H9 (cell line): ENCODE measurements around the gene INMT. TPM values are rescaled to one million over a fixed set of nuclear protein-coding genes. Genes with fewer than 3 reads are reported as not detected.
A peak's percentile ranks its signal among the peaks of the same experiment; 100 is the strongest.

ENCODE experiments used
- DNase-seq: peaks from one replicate; pipeline ENCODE4 v3.0.0-alpha.2; 2017
- H2AFZ ChIP-seq: one replicate; pipeline ENCODE4 v1.6.1; 2013; ENCODE audit warnings: mild to moderate bottlenecking, low read length, control low read depth, moderate library complexity
- H2AK5ac ChIP-seq: 2 replicates; pipeline ENCODE4 v1.6.1; 2013; ENCODE audit warnings: low read length, control low read depth, mixed read lengths; ENCODE audit not compliant: insufficient read length
- H2BK120ac ChIP-seq: one replicate; pipeline ENCODE4 v1.6.1; 2013; ENCODE audit warnings: low read depth, mild to moderate bottlenecking, low read length, control low read depth, inconsistent platforms; ENCODE audit not compliant: poor library complexity, severe bottlenecking
- H2BK12ac ChIP-seq: 2 replicates; pipeline ENCODE4 v1.6.1; 2013; ENCODE audit warnings: low read length, control low read depth, mixed read lengths, low read depth; ENCODE audit not compliant: insufficient read length
- H2BK15ac ChIP-seq: 2 replicates; pipeline ENCODE4 v1.6.1; 2013; ENCODE audit warnings: low read depth, low read length, control low read depth
- H2BK20ac ChIP-seq: one replicate; pipeline ENCODE4 v1.6.1; 2013; ENCODE audit warnings: low read depth, mild to moderate bottlenecking, low read length, control low read depth, inconsistent platforms; ENCODE audit not compliant: poor library complexity, severe bottlenecking
- H2BK5ac ChIP-seq: 2 replicates; pipeline ENCODE4 v1.6.1; 2013; ENCODE audit warnings: low read length, control low read depth, mixed read lengths; ENCODE audit not compliant: insufficient read length
- H3K14ac ChIP-seq: 2 replicates; pipeline ENCODE4 v1.6.1; 2013; ENCODE audit warnings: low read length, control low read depth; ENCODE audit not compliant: insufficient read depth
- H3K18ac ChIP-seq: 2 replicates; pipeline ENCODE4 v1.6.1; 2013; ENCODE audit warnings: low read depth, mild to moderate bottlenecking, mixed read lengths, low read length, control low read depth; ENCODE audit not compliant: insufficient read length
- H3K23ac ChIP-seq: 2 replicates; pipeline ENCODE4 v1.6.1; 2013; ENCODE audit warnings: low read length, control low read depth, mixed read lengths, low read depth; ENCODE audit not compliant: insufficient read length
- H3K23me2 ChIP-seq: 2 replicates; pipeline ENCODE4 v1.6.1; 2013; ENCODE audit warnings: low read depth, mild to moderate bottlenecking, mixed read lengths, low read length, control low read depth; ENCODE audit not compliant: insufficient read length, poor library complexity, severe bottlenecking
- H3K27ac ChIP-seq: 2 replicates; pipeline ENCODE4 v1.5.1; 2013; ENCODE audit warnings: low read length, control low read depth, mixed read lengths, low read depth; ENCODE audit not compliant: insufficient read length
- H3K27me3 ChIP-seq: 2 replicates; pipeline ENCODE4 v1.6.1; 2013; ENCODE audit warnings: low read length, control low read depth, inconsistent platforms; ENCODE audit not compliant: insufficient read depth
- H3K4ac ChIP-seq: 2 replicates; pipeline ENCODE4 v1.6.1; 2013; ENCODE audit warnings: low read depth, mild to moderate bottlenecking, control low read depth, inconsistent platforms, low read length, moderate library complexity
- H3K4me1 ChIP-seq: 2 replicates; pipeline ENCODE4 v1.6.1; 2013; ENCODE audit warnings: low read length, control low read depth, inconsistent platforms; ENCODE audit not compliant: insufficient read depth
- H3K4me2 ChIP-seq: 2 replicates; pipeline ENCODE4 v1.6.1; 2013; ENCODE audit warnings: low read length, control low read depth, mixed read lengths; ENCODE audit not compliant: insufficient read length, insufficient read depth
- H3K56ac ChIP-seq: 2 replicates; pipeline ENCODE4 v1.6.1; 2013; ENCODE audit warnings: low read depth, mild to moderate bottlenecking, mixed read lengths, low read length, control low read depth; ENCODE audit not compliant: insufficient read length
- H3K79me1 ChIP-seq: 2 replicates; pipeline ENCODE4 v1.6.1; 2013; ENCODE audit warnings: low read depth, mild to moderate bottlenecking, moderate library complexity, low read length, control low read depth, inconsistent platforms; ENCODE audit not compliant: insufficient read depth, poor library complexity, severe bottlenecking
- H3K79me2 ChIP-seq: 2 replicates; pipeline ENCODE4 v1.6.1; 2013; ENCODE audit warnings: low read length, control low read depth, inconsistent platforms; ENCODE audit not compliant: insufficient read depth
- H3K9ac ChIP-seq: 2 replicates; pipeline ENCODE4 v1.6.1; 2013; ENCODE audit warnings: low read length, control low read depth, mixed read lengths; ENCODE audit not compliant: insufficient read length; ENCODE audit errors: extremely low read depth
- H3K9me3 ChIP-seq: one replicate; pipeline ENCODE4 v1.6.1; 2013; ENCODE audit warnings: low read depth, low read length, inconsistent platforms; ENCODE audit not compliant: control insufficient read depth
- H3T11ph ChIP-seq: one replicate; pipeline ENCODE4 v1.6.1; 2013; ENCODE audit warnings: mild to moderate bottlenecking, low read length, control low read depth, inconsistent platforms
- H4K20me1 ChIP-seq: one replicate; pipeline ENCODE4 v1.6.1; 2013; ENCODE audit not compliant: control insufficient read depth, insufficient read length, insufficient read depth
- H4K5ac ChIP-seq: 2 replicates; pipeline ENCODE4 v1.6.1; 2013; ENCODE audit warnings: low read depth, mild to moderate bottlenecking, mixed read lengths, low read length, control low read depth; ENCODE audit not compliant: insufficient read length
- H4K8ac ChIP-seq: replicated peaks from 2 replicates; pipeline ENCODE4 v1.6.1; 2013; ENCODE audit warnings: low read length, control low read depth, mixed read lengths, low read depth; ENCODE audit not compliant: insufficient read length
- H4K91ac ChIP-seq: 2 replicates; pipeline ENCODE4 v1.6.1; 2013; ENCODE audit warnings: low read depth, mild to moderate bottlenecking, moderate library complexity, mixed read lengths, low read length, control low read depth; ENCODE audit not compliant: insufficient read length
- H3K27ac Mint-ChIP-seq, 3 experiments: 2 replicates in 2 of 3; 3 replicates in 1 of 3; pipeline ENCODE4 v1.8.0; 2020 to 2021; ENCODE audit warnings: mixed read lengths in 3 of 3, mild to moderate bottlenecking in 1 of 3, moderate library complexity in 1 of 3
- H3K27me3 Mint-ChIP-seq: 2 replicates; pipeline ENCODE4 v1.8.0; 2021; ENCODE audit warnings: low read depth, mild to moderate bottlenecking, moderate library complexity, mixed read lengths
- H3K36me3 Mint-ChIP-seq, 3 experiments: 2 replicates in 2 of 3; 3 replicates in 1 of 3; pipeline ENCODE4 v1.8.0; 2020 to 2021; ENCODE audit warnings: low read depth in 3 of 3, mixed read lengths in 3 of 3; ENCODE audit not compliant: insufficient read depth in 1 of 3
- H3K4me1 Mint-ChIP-seq, 2 experiments: 2 replicates each; pipeline ENCODE4 v1.8.0; 2020; ENCODE audit warnings: mixed read lengths in 2 of 2
- H3K4me3 Mint-ChIP-seq, 2 experiments: 2 replicates in 1 of 2; 3 replicates in 1 of 2; pipeline ENCODE4 v1.8.0; 2020 to 2021; ENCODE audit warnings: mild to moderate bottlenecking in 2 of 2, mixed read lengths in 2 of 2, moderate library complexity in 1 of 2
- H3K9me3 Mint-ChIP-seq, 2 experiments: 2 replicates in 1 of 2; 3 replicates in 1 of 2; pipeline ENCODE4 v1.8.0; 2020; ENCODE audit warnings: mild to moderate bottlenecking in 2 of 2, mixed read lengths in 2 of 2, moderate library complexity in 1 of 2
- WGBS: extraction: QIAGEN DNeasy Blood & Tissue Kit; methylation state at CpG from one replicate; pipeline ENCODE4 v1.1.7; 2013; ENCODE audit warnings: missing lambda C conversion rate, low lambda C conversion rate, mixed read lengths; ENCODE audit not compliant: insufficient read length; ENCODE audit errors: extremely low coverage; 5-methylcytosine and 5-hydroxymethylcytosine counted together
- total RNA-seq: library from RNA; stranded (reverse); gene quantifications from 2 replicates; pipeline ENCODE4 v1.2.1, GENCODE V29; 2021
- TF ChIP-seq, protein P1 (sequence below): fragments of 200-600 bp; sonication (generic); conservative IDR thresholded peaks from 3 replicates; pipeline ENCODE4 v1.8.0; 2021; ENCODE audit warnings: antibody characterized with exemption, mild to moderate bottlenecking

INMT gene
- total RNA-seq, 1 experiment from 2014 or later: 0.70 TPM

DNA sequence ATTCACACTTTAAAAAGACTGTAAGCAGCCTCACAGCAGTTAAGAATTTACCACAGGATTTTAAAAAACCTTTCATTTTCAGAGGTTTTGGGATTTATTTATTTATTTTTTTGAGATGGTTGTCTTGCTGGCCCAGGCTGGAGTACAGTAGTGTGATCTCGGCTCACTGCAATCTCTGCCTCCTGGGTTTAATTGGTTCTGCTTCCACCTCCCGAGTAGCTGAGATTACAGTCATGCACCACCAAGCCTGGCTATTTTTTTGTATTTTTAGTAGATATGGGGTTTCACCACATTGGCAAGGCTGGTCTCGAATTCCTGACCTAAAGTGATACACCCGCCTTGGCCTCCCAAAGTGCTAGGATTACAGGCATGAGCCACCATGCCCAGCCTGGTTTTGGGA is 38.4 kb downstream of the INMT start:
- Histone ChIP-seq H3K27me3 (no peaks in the 10 kb centered on the region), H2BK15ac (no peak overlapping the region), H3K4ac (no peak overlapping the region), H3K9ac (no peak overlapping the region), H4K8ac (no peak overlapping the region), H3K27ac (no peak overlapping the region), H4K91ac (no peak overlapping the region), H2BK12ac (no peak overlapping the region), H3T11ph (no peak overlapping the region), H3K23ac (no peak overlapping the region), H3K23me2 (no peaks in the 10 kb centered on the region), H3K4me2 (no peak overlapping the region), H2BK120ac (no peak overlapping the region), H3K79me1 (no peaks in the 10 kb centered on the region), H3K79me2 (no peaks in the 10 kb centered on the region), H2AK5ac (no peak overlapping the region), H3K14ac (no peak overlapping the region), H2AFZ (no peak overlapping the region), H2BK20ac (no peak overlapping the region), H3K4me1 (no peaks in the 10 kb centered on the region), H3K9me3 (no peaks in the 10 kb centered on the region), H4K5ac (no peak overlapping the region), H3K18ac (no peak overlapping the region), H2BK5ac (no peak overlapping the region), H3K56ac (no peak overlapping the region), H4K20me1 (no peaks in the 10 kb centered on the region)
- Mint-ChIP-seq H3K36me3 (peaks cover 0 to 3% (median 0%) of the 10 kb centered on the region in 3 experiments; a peak in 2 of 7 replicates), H3K9me3 (no peaks in the 10 kb centered on the region), H3K27ac (peak overlapping the region in 2 of 3 experiments; percentile 1 to 30; a peak in 3 of 7 replicates), H3K27me3 (no peaks in the 10 kb centered on the region), H3K4me1 (peaks cover 4 to 9% of the 10 kb centered on the region in 2 experiments), H3K4me3 (no peak overlapping the region)
- TF ChIP-seq, protein P1, sequence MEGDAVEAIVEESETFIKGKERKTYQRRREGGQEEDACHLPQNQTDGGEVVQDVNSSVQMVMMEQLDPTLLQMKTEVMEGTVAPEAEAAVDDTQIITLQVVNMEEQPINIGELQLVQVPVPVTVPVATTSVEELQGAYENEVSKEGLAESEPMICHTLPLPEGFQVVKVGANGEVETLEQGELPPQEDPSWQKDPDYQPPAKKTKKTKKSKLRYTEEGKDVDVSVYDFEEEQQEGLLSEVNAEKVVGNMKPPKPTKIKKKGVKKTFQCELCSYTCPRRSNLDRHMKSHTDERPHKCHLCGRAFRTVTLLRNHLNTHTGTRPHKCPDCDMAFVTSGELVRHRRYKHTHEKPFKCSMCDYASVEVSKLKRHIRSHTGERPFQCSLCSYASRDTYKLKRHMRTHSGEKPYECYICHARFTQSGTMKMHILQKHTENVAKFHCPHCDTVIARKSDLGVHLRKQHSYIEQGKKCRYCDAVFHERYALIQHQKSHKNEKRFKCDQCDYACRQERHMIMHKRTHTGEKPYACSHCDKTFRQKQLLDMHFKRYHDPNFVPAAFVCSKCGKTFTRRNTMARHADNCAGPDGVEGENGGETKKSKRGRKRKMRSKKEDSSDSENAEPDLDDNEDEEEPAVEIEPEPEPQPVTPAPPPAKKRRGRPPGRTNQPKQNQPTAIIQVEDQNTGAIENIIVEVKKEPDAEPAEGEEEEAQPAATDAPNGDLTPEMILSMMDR: no peak
- no CpG with 5 or more reads among the region's 4 CpGs for WGBS
- no peak for DNase-seq
